GM23248 (cell line): ENCODE results near the gene RASAL3. TPM values are rescaled to one million over a fixed set of nuclear protein-coding genes. Genes with fewer than 3 reads are reported as not detected.

ENCODE experiments used
- DNase-seq: peaks from one replicate; pipeline ENCODE4 v3.0.0-alpha.2; 2015
- H2AFZ ChIP-seq: fragments of 200-600 bp; sonication (generic); 2 replicates; pipeline ENCODE4 v1.6.1; 2016; ENCODE audit warnings: antibody characterized with exemption
- H3F3A ChIP-seq: fragments of 200-600 bp; sonication (generic); 2 replicates; pipeline ENCODE4 v1.6.1; 2016; ENCODE audit warnings: mild to moderate bottlenecking, antibody characterized with exemption, mixed run types; ENCODE audit not compliant: insufficient read depth
- H3K27ac ChIP-seq: fragments of 200-600 bp; sonication (generic); 2 replicates; pipeline ENCODE4 v1.5.1; 2016; ENCODE audit warnings: mild to moderate bottlenecking
- H3K27me3 ChIP-seq: fragments of 200-600 bp; sonication (generic); replicated peaks from 2 replicates; pipeline ENCODE4 v1.6.1; 2016; ENCODE audit warnings: mild to moderate bottlenecking; ENCODE audit not compliant: insufficient read depth
- H3K36me3 ChIP-seq: fragments of 200-600 bp; sonication (generic); 2 replicates; pipeline ENCODE4 v1.6.1; 2016; ENCODE audit warnings: low read depth, mild to moderate bottlenecking
- H3K4me1 ChIP-seq: fragments of 200-600 bp; sonication (generic); 2 replicates; pipeline ENCODE4 v1.6.1; 2016; ENCODE audit warnings: mild to moderate bottlenecking; ENCODE audit not compliant: insufficient read depth
- H3K4me2 ChIP-seq: fragments of 200-600 bp; sonication (generic); one replicate; pipeline ENCODE4 v1.6.1; 2016; ENCODE audit warnings: mild to moderate bottlenecking; ENCODE audit not compliant: unreplicated experiment
- H3K4me3 ChIP-seq: fragments of 200-600 bp; sonication (generic); 2 replicates; pipeline ENCODE4 v1.5.1; 2016; ENCODE audit warnings: mild to moderate bottlenecking
- H3K79me2 ChIP-seq: fragments of 200-600 bp; sonication (generic); 2 replicates; pipeline ENCODE4 v1.6.1; 2016; ENCODE audit warnings: mild to moderate bottlenecking; ENCODE audit not compliant: insufficient read depth
- H3K9ac ChIP-seq: fragments of 200-600 bp; sonication (generic); 2 replicates; pipeline ENCODE4 v1.6.1; 2016; ENCODE audit warnings: mild to moderate bottlenecking
- H3K9me2 ChIP-seq: fragments of 200-600 bp; sonication (generic); 2 replicates; pipeline ENCODE4 v1.6.1; 2016; ENCODE audit warnings: mixed run types, mild to moderate bottlenecking, moderate library complexity; ENCODE audit not compliant: insufficient read depth
- H3K9me3 ChIP-seq: fragments of 200-600 bp; sonication (generic); one replicate; pipeline ENCODE4 v1.6.1; 2017; ENCODE audit warnings: low read depth
- H4K20me1 ChIP-seq: fragments of 200-600 bp; sonication (generic); 2 replicates; pipeline ENCODE4 v1.6.0; 2016; ENCODE audit not compliant: insufficient read depth
- EZH2 ChIP-seq: fragments of 200-600 bp; sonication (generic); IDR thresholded peaks from 2 replicates; pipeline ENCODE4 v1.6.1; 2018; ENCODE audit warnings: antibody characterized with exemption, mild to moderate bottlenecking; ENCODE audit not compliant: insufficient read depth, poor library complexity, severe bottlenecking
- EZH2phosphoT487 ChIP-seq: fragments of 200-600 bp; sonication (generic); IDR thresholded peaks from 2 replicates; pipeline ENCODE4 v1.6.1; 2018; ENCODE audit warnings: antibody characterized with exemption, moderate library complexity, mild to moderate bottlenecking, low read depth; ENCODE audit not compliant: insufficient read depth
- WGBS, 2 experiments: methylation state at CpG; one replicate each; pipeline ENCODE4 v1.1.6; 2015 to 2017; ENCODE audit warnings: low lambda C conversion rate in 2 of 2, low coverage in 1 of 2; ENCODE audit errors: missing lambda C conversion rate in 2 of 2; 5-methylcytosine and 5-hydroxymethylcytosine counted together
- in situ Hi-C: fragments of 300-500 bp; cut with MboI; formaldehyde crosslinking; loops from 2 replicates; pipeline ENCODE4 v1.15.0; 2020
- polyA plus RNA-seq: library from polyadenylated mRNA; unstranded; fragments of >200 nt; fragmentation: Nextera tagmentation; extraction: Ambion mirVana; gene quantifications from 2 replicates; pipeline ENCODE4 v1.2.1, GENCODE V29; 2016
- total RNA-seq: library from RNA; depleted of rRNA; stranded (reverse); fragments of >200 nt; shearing (Covaris generic); gene quantifications from 2 replicates; pipeline ENCODE4 v1.2.3, GENCODE V29; 2014; rRNA removed

Gene RASAL3
- total RNA-seq (not detected in 2 replicates), polyA plus RNA-seq (not detected in 2 replicates)

- no peaks in the 10 kb centered on the region for H3K4me1 ChIP-seq
- H3K9me3 ChIP-seq, result no peaks in the 10 kb centered on the region
- no peaks in the 10 kb centered on the region for H3K79me2 ChIP-seq
- H3F3A ChIP-seq, result no peaks in the 10 kb centered on the region
- WGBS, 2 experiments, result 28% methylated on average over 14 to 17 of the region's 17 CpGs
- no peak for DNase-seq
- H4K20me1 ChIP-seq, result no peaks in the 10 kb centered on the region
- in situ Hi-C loops, result no loop called here
- H3K36me3 ChIP-seq, result no peaks in the 10 kb centered on the region
- H3K4me2 ChIP-seq, result no peak within 1 kb of the TSS
- no peak within 1 kb of the TSS for H3K27ac ChIP-seq
- H3K4me3 ChIP-seq, result no peak within 1 kb of the TSS
- H2AFZ ChIP-seq, result no peak within 1 kb of the TSS
- TF ChIP-seq EZH2phosphoT487, result no peak
- TF ChIP-seq EZH2, result no peak
- peaks cover 19% of the 10 kb centered on the region for H3K27me3 ChIP-seq
- H3K9me2 ChIP-seq, result no peaks in the 10 kb centered on the region
- no peak within 1 kb of the TSS for H3K9ac ChIP-seq
Measured at GRCh38 chr19:15464394-15465385, at the start of gene RASAL3. TSS of gene RASAL3 (minus strand) at chr19:15464544. CDS start at chr19:15464358, 186 bp downstream.

- in situ Hi-C loops, result no loop called here
- no peak overlapping the region for H3K4me3 ChIP-seq
Measured at GRCh38 chr19:15511671-15512424, 47.5 kb upstream of the RASAL3 start.

GRCh38 chr19:15508035-15508710 lies 43.8 kb upstream of the RASAL3 start, which contains the start of gene CYP4F22:
TSS of gene CYP4F22 (plus strand) at chr19:15508525. CDS start at chr19:15525337, 16,812 bp downstream.
- Histone ChIP-seq H3K4me3 (no peak within 1 kb of the TSS), H3K4me2 (no peak within 1 kb of the TSS), H3K9me2 (no peaks in the 10 kb centered on the region), H3K27me3 (peaks cover 38% of the 10 kb centered on the region), H3F3A (no peaks in the 10 kb centered on the region), H3K9ac (no peak within 1 kb of the TSS), H2AFZ (no peak within 1 kb of the TSS), H4K20me1 (no peaks in the 10 kb centered on the region), H3K4me1 (no peaks in the 10 kb centered on the region), H3K79me2 (no peaks in the 10 kb centered on the region), H3K9me3 (no peaks in the 10 kb centered on the region), H3K36me3 (no peaks in the 10 kb centered on the region), H3K27ac (no peak within 1 kb of the TSS)
- in situ Hi-C loops, result no loop called here
- DNase-seq, result no peak
- WGBS, 2 experiments, result 3 to 5% methylated on average over 37 to 47 of the region's 52 CpGs
- TF ChIP-seq EZH2phosphoT487 (no peak), EZH2 (no peak)

More at GRCh38 chr19:15511671-15512424, 47.5 kb upstream of the RASAL3 start:
- 73 to 74% methylated on average over 19 of the region's 19 CpGs for WGBS, 2 experiments
- Histone ChIP-seq H3K9me2 (no peaks in the 10 kb centered on the region), H3K9me3 (no peaks in the 10 kb centered on the region), H2AFZ (no peak overlapping the region), H4K20me1 (no peaks in the 10 kb centered on the region), H3K27ac (no peak overlapping the region), H3K9ac (no peak overlapping the region), H3K36me3 (no peaks in the 10 kb centered on the region), H3K79me2 (no peaks in the 10 kb centered on the region), H3K27me3 (peaks cover 32% of the 10 kb centered on the region), H3K4me1 (no peaks in the 10 kb centered on the region), H3F3A (no peaks in the 10 kb centered on the region), H3K4me2 (no peak overlapping the region)
- no peak for DNase-seq
- TF ChIP-seq EZH2phosphoT487, result no peak
- TF ChIP-seq EZH2, result no peak
